Measurements from ENCODE around the gene MYO9A.
"Not testable (repeated sequence)": the region's sequence is repeated elsewhere in the genome, so short reads cannot be mapped to it uniquely, and the experiment has no call there.

Gene MYO9A

DNA sequence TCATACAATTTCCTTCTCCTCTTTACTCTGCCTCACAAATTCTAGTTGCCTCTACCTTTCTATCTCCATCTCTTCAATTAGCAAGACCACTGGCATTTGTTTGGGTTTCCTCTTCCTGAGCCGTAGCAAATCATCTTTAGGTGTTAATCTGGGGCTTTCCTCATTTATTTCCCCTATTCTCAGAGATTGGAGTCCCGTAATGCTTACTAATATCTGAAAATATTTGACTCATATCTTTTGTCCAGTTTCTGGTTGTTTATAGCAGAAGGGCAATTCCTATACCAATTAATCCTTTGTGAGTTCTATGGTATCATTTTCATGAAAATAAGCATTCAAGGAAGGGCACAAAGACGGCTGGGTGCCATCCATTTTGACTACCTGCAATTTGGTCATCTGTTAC lies 203.9 kb downstream of the MYO9A start:
- Histone ChIP-seq H3K4me3 (no peak overlapping the region), H3K27ac (no peak overlapping the region)

- no peak overlapping the region for H3K27ac ChIP-seq
- no peak overlapping the region for H3K4me3 ChIP-seq
Measured at GRCh38 chr15:71899674-71900073, 218.3 kb downstream of the MYO9A start.

DNA sequence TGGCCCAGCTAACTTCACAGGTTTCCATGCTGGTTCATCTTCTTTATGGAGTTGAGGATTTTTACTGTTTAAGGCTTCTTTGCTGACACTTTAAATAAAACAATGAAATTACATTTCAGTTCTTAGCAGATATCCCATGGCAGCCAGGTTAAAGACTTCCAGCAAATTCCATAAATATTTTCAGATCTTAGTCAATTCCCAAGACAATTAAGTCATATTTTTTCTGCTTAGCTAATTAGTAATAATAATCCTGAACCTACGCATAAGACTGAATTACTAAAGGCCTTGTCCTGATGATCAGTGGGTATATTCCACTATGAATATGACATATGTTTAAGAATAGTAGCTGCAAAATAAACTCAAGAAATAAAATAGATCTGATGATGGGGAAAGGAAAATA lies 224.3 kb downstream of the MYO9A start:
- no peak overlapping the region for H3K27ac ChIP-seq
- H3K4me3 ChIP-seq, result no peak overlapping the region

DNA sequence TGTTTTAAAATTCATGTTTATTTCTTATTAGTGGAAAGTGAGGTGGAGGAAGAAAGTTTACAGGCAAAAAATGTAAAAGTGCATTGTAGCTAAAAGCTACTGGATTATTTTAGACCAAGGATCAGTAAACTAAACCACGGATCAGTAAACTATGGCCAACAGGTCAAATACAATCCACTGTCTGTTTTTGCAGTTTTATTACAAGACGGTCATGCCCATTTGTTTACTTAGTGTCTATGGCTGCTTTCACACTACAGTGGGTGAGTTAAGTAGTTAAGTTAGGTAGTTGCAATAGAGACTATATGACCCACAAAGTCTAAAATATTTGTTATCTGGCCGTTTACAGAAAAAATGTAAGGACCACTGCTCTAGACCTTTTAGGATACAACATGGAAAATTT lies 225.6 kb downstream of the MYO9A start:
- H3K27ac ChIP-seq, result no peak overlapping the region
- no peak overlapping the region for H3K4me3 ChIP-seq

DNA sequence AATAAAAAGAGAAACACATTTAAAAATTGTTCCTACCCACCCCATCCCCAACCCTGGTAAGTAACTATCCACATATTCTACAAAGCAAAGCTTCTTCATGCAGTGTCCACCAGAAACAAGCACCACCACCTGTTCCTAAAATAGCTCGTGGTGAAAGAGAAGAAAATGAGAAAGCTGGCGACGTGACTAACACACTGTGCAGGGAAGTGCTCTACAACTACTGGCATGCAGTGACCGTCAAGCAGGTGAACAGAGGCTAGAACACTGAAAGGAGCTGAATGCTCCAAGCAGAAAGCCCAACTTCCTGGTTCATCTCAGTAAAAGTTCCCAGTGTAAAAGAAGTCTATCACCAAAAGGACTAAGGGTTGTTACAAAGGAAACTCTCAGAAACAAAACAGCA lies 226.9 kb downstream of the MYO9A start:
- Histone ChIP-seq H3K27ac (no peak overlapping the region), H3K4me3 (no peak overlapping the region)

GRCh38 chr15:71889947-71890346 lies 228.0 kb downstream of the MYO9A start:
- no peak overlapping the region for H3K27ac ChIP-seq

GRCh38 chr15:71889385-71889784 lies 228.6 kb downstream of the MYO9A start:
- Histone ChIP-seq H3K4me3 (no peak overlapping the region), H3K27ac (no peak overlapping the region)

More at GRCh38 chr15:71889947-71890346, 228.0 kb downstream of the MYO9A start:
- H3K4me3 ChIP-seq, result no peak overlapping the region

- H3K27ac ChIP-seq, result no peak overlapping the region
- H3K4me3 ChIP-seq, result no peak overlapping the region
Measured at GRCh38 chr15:71888797-71889196, 229.2 kb downstream of the MYO9A start.

DNA sequence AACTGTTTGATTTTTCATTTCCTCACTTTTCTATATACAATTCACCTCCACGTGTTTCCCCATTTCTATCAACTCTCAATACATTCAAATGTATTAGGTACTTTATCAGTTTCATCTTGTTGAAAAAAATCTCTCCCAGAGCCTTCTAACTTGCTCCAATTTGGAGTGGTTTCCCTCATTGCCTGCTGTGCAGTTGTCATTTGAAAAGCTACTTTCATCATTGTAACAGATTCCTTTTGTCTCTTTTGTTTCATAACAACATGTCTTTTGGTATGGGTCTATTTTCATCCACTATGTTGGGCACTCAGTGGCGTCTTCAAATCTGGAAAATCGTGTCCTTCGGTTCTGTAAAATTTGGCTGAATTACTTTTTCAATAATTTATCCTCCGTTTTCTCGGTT lies 232.6 kb downstream of the MYO9A start:
- Histone ChIP-seq H3K27ac (no peak overlapping the region), H3K4me3 (no peak overlapping the region)

DNA sequence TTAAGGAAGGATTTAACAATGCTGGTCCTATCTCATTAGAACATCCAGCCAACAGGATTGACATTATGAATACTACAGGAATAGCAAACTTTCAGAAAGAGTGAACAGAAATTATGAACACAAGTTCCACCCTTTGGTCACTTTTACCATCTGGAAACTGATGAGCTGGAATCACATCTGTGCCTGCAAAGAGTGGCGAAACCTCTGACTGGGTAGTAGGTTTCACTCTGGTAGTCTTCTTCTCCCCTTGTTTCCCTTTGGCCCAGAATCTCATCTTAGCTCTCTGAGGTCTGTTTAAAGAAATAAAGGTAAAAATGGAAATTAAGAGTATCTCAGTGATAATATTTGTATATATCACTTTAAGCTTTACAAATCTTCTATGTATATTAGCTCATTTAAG lies 234.5 kb downstream of the MYO9A start:
- H3K4me3 ChIP-seq, result no peak overlapping the region

GRCh38 chr15:71880276-71880675 lies 237.7 kb downstream of the MYO9A start:
- H3K4me3 ChIP-seq, result no peak overlapping the region
- no peak overlapping the region for H3K27ac ChIP-seq

More for the DNA sequence above, 234.5 kb downstream of the MYO9A start:
- no peak overlapping the region for H3K27ac ChIP-seq

GRCh38 chr15:71874245-71874644 lies 243.7 kb downstream of the MYO9A start:
- no peak overlapping the region for H3K4me3 ChIP-seq
- no peak overlapping the region for H3K27ac ChIP-seq

DNA sequence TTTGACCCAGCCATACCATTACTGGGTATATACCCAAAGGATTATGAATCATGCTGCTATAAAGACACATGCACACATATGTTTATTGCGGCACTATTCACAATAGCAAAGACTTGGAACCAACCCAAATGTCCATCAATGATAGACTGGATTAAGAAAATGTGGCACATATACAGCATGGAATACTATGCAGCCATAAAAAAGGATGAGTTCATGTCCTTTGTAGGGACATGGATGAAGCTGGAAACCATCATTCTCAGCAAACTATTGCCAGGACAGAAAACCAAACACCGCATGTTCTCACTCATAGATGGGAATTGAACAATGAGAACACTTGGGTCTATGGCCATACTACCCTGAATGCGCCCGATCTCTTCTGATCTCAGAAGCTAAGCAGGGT lies 259.7 kb downstream of the MYO9A start:
- not testable (repeated sequence) for H3K4me3 ChIP-seq, H3K27ac ChIP-seq

DNA sequence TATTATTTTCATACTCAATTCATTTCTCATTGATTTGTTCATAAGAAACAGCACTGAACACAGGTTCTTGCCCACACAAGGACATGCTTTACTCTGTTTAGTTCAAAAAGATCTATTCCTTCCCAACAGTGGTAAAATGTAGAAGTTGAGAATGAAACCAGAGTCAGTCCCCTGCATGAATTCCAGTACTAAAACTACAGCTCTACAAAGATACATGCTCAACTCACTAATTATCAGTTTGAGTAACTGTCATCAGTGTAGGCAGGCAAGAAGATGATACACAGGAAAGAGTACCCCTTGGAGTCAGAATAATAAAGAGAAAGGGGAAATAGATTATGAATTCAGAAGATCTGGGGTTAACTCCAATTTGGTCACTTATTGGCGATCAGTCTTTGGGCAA lies 264.4 kb downstream of the MYO9A start:
- H3K27ac ChIP-seq, result no peak overlapping the region
- H3K4me3 ChIP-seq, result no peak overlapping the region

DNA sequence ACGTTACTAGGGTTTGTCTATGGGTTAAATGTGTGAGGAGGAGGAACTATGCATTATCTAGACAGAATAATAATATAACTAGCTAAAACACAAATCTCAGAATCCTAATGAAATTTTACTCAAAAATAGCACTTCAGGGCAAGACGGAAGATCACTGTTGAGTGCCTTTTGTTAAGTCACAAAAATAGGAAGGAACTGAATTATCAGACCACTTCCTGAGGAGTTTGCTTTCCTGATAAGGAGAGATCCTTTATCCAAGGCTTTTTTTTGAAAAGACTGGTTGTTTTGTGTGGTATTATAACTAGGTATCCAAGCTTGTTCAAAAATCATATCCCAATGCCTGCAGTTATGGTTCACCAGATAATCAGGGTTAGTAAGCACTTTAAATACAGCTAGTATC lies 273.0 kb downstream of the MYO9A start:
- Histone ChIP-seq H3K27ac (no peak overlapping the region), H3K4me3 (no peak overlapping the region)

GRCh38 chr15:71841563-71841962 lies 276.4 kb downstream of the MYO9A start:
- Histone ChIP-seq H3K27ac (no peak overlapping the region), H3K4me3 (no peak overlapping the region)

DNA sequence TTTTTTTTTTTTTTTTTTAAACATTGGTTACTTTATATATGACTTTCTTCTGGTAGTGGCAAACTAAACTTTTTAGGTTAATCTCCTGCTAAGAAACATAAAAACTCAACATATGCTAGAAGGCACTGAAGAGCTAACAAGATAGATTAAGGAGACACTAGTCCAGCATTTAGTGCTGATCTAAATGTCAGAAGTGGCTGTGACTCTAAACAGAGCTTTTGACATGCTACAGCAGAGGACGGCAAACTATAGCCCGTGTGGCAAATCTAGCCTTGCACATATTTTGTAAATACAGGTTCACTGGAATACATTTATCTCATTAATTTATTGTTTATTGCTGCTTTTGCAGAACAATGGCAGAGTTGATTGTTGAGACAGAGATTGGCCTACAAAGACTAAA lies 287.0 kb downstream of the MYO9A start:
- Histone ChIP-seq H3K4me3 (no peak overlapping the region), H3K27ac (no peak overlapping the region)

DNA sequence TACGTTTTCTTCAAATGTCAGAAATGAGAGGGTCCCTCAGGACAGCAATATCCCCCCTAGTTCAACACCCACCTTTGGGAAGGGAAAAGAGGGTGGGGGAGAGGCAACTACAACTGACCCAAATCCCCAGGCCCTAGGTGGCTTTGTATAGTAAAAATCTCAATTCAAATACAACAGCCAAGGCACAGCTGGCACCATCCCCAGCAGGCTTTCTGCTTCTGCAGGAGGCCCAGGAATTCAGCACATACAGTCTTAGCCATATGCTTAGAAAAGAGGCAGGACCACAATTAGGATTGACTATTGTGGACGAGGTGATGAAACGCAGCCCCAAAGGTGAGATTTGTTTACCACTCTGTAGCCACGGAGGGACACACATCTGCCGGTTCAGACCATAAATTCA lies 291.8 kb downstream of the MYO9A start:
- Histone ChIP-seq H3K27ac (no peak overlapping the region), H3K4me3 (no peak overlapping the region)

GRCh38 chr15:71825021-71825730 lies 292.8 kb downstream of the MYO9A start:
- Histone ChIP-seq H3K27ac (no peak overlapping the region), H3K4me3 (no peak overlapping the region)

DNA sequence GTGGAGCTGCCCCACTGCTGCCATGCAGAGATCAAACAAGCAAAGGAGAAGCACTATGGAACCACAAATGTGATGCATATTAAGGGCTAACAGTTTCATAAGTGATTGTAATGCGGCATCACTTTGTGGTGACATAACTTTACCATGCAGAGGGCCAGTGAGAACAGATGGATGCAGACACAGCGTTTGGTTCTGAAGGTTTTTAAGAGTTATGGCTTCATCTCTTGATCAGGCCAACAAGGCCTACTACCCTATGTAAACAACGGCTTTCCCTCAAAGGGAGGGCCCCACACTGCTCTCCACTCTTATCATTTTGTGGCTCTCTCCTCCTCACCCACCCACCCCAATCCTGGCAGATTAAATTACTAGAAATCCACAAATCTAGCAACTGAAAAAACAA lies 294.1 kb downstream of the MYO9A start:
- Histone ChIP-seq H3K27ac (no peak overlapping the region), H3K4me3 (no peak overlapping the region)

- no peak overlapping the region for H3K4me3 ChIP-seq
Measured at GRCh38 chr15:71822890-71823630, 294.9 kb downstream of the MYO9A start.

More at GRCh38 chr15:71822890-71823630, 294.9 kb downstream of the MYO9A start:
- no peak overlapping the region for H3K27ac ChIP-seq
